T-helper 1 cell (primary cell): Measurements from ENCODE around the gene LMOD1.
"Not testable (repeated sequence)": the region's sequence is repeated elsewhere in the genome, so short reads cannot be mapped to it uniquely, and the experiment has no call there.

Source experiments
- DNase-seq, 5 donors: peaks; one replicate each; pipeline ENCODE4 v3.0.0-alpha.2; 2012 to 2020

LMOD1 gene

DNA sequence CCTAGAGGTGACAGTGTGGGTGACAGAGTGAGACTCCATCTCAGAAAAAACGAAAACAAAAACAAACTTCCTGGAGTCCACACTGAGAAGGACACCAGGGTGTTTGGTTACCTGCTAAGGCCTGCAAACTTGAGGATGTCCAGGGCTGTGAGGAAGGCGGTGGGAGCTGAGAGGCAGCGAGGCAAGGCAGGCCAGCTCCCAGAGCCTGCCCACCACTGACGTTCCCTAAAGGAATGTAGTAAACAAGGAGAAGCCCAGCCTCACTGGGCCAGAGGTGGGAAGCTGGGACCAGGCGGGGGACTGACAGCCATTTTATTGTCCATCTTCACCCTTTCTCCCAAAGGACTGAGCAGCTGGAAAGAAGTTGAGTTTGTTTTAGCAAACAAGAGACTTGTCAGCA is 33.5 kb downstream of the LMOD1 start:
- no peak for DNase-seq

GRCh38 chr1:201911826-201912571 is 34.3 kb downstream of the LMOD1 start:
- no peak for DNase-seq

DNA sequence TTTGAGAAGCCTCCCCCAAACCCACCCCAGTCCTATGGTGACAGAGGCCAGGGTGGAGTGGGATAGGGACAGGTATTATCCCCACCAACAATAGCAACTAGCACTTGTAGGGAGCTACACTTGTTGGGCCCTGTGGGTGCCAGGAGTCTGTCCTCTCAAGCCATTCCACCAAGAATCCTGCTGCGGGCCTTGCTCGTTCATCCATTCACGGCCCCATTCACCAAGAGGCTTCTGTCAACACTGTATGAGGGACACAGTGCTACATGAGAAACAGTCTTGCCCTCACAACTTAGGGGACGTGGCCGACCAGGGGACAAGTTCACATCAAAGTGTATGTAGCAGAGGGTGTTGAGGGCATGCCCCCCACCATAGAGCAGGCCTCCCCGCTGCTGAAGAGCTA is 38.7 kb downstream of the LMOD1 start:
- DNase-seq, result no peak

GRCh38 chr1:201906336-201906735 is 40.0 kb downstream of the LMOD1 start:
- DNase-seq, result no peak

DNA sequence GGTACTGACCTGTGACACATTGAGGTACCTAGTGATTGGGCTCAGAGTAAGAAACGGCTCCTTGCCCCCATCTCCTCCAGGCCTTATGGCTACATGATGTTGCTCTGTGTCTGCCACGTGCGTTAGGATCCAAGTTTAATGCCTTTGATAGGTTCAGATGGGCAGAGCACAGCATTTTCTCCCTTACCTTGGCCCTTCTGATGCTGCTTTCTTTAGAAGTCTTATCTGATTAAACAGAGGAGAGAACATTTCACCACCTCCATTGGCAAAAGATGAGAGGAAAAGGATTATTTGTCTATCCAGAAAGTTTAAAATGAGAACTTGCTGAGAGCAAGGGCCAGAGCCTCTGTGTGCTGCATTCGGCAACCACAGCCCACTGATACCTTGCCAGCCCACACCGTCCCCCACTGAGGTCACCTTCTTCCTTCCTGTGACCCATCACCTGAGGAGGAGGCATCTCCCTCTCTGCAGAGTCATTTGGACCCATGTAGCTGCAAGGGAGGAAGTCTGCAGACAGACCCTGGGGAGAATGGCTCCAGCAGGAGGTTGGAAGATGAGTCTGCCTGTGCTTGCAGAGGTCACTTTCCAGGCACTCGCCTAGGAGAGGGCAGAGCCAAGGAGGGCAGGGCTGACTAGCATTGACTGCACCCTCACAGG is 41.0 kb downstream of the LMOD1 start:
- DNase-seq, result no peak

DNA sequence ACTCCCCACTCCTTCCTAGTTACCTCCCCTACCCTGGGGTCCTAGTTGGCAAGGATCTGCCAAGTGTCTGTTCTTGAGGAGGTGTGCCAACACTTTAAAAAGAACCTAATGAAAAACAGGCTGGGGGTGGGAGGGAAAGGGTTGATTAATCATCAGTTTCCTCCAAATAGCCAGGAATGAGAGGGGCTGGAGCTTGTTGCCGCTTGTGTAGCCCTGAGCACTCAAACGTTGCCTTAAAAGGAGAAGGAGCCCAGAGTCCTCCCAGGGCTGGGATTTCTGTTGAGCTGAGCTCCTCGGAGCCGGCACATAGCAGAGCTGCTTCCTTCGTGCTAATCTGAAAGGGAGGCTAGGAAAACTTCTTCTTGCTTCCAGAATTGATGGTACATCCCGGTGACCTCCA is 41.8 kb downstream of the LMOD1 start:
- no peak for DNase-seq

- no peak for DNase-seq
Measured at GRCh38 chr1:201903135-201903534, 43.2 kb downstream of the LMOD1 start.

DNA sequence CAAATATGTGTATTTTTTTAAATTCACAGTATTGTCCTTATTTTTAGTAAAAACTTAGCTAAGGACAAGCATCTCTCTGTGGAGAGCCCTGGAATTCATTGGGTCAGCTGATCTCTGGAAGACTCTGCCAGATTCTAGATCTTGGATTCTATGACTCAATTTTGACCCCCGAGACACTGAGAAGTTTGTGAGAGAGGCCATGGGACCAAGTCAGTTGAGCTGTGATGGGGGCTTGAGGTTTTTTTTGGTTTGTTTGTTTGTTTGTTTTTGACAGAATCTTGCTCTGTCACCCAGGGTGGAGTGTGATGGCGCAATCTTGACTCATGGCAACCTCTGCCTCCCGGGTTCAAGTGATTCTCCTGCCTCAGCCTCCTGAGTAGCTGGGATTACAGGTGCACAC is 44.1 kb downstream of the LMOD1 start:
- DNase-seq, result no peak

- not testable (repeated sequence) for DNase-seq
Measured at GRCh38 chr1:201901036-201901435, 45.3 kb downstream of the LMOD1 start.

GRCh38 chr1:201900476-201900875 is 45.9 kb downstream of the LMOD1 start:
- DNase-seq, result no peak

DNA sequence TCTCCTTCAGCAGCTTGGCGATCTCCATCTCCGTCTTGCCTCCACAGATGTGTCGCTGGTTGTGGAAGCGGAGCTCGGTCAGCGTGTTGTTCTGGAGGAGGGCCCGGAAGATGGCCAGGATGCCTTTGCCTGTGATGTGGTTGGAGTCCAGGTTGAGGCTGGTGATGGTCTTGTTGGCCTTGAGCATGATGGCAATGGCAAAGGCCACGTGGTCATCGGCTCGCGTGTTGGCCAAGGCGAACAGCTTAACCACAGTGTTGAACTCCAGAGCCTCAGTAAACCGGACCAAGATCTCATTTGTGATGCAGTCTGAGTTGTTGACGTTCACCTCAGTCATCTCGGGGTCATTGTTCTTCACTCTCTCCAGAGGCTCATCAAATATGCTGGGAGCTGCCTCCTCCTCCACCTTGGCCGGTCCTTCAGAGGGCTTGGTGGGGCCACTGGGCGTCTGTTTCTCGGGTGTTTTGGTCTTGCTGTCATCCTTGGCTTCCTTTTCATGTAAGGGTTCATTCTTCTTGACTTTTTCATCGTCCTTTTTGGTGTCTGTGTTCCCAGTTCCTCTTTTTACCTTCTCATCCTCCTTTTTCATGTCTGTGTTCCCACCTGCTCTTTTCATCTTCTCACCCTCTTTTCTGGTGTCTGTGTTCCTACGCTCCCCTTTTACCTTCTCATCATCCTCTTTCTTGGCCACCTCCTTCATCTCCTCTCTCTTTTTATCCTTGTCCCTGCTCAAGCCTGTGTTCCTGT is 46.5 kb downstream of the LMOD1 start:
- no peak for DNase-seq

DNA sequence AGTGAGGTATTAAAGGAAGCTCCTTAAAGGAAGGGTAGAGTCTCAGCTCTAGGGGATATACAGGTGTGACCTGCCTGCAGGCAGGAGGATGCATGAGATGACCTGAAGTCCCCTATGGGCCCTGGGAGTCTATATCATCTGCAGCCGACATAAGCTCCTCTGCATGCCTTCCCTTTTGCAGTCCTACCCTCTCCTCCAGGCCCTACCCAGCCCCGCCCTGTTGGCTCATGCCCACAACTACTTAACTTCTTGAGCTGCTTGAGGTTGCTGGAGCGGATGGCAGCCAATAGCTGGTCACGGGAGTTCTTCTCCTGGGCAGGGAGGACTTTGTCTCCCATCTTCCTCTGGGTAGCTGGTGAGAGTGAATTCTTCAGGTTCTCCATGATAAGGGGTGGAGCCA is 47.4 kb downstream of the LMOD1 start:
- DNase-seq, result no peak

- DNase-seq, result no peak
Measured at GRCh38 chr1:201898240-201898894, 48.0 kb downstream of the LMOD1 start.

GRCh38 chr1:201896951-201897391 is 49.4 kb downstream of the LMOD1 start:
- no peak for DNase-seq

DNA sequence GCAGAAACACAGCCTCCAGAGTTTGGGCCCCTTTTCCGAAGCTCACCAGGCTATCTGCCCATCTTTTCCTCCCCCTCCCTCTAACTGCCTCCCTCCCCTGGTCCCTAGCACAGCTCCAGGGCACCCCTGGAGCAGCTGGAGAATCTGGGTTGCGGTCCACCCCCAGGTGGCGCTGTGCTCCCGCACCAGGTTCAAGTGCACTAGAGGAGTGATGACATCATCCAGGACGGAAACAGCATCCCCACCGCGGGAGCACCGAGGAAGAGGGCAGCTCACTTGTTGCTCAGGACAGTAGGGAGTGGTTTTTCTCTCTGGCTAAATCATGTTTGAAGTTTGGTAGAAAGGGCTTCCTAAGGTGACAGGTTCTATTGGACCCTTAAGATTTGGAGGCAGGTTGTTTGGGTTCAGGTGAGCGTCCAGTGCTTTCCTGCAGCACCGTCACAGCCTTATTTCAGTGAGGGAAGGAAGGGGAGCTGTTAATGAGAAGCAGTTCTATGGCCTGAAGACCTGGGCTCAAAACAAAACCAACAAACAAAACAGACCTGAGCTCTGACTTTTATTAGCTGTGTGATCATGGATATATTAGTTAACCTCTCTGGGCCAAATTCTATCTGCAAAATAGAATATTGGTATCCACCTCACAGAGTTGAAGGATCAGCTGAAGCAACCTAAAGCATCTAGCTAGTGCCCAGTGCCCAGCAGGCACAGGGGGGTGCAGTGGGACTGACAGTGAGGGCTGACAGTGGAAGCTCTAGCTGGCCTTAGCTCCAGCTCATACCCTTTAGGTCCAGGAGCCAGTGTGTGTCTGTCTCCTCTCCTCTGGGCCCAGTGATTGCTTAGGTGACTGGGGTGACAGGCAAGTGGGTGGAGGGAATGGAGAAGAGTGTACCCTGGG is 50.2 kb downstream of the LMOD1 start:
- peak; percentile 53 to 84 (median 65) for DNase-seq

- DNase-seq, result no peak
Measured at GRCh38 chr1:201895120-201895665, 51.2 kb downstream of the LMOD1 start.

GRCh38 chr1:201894343-201895119 is 51.8 kb downstream of the LMOD1 start:
- no peak for DNase-seq

- DNase-seq, result no peak
Measured at GRCh38 chr1:201893431-201893830, 52.9 kb downstream of the LMOD1 start.

- no peak for DNase-seq
Measured at GRCh38 chr1:201892211-201892610, 54.1 kb downstream of the LMOD1 start.

DNA sequence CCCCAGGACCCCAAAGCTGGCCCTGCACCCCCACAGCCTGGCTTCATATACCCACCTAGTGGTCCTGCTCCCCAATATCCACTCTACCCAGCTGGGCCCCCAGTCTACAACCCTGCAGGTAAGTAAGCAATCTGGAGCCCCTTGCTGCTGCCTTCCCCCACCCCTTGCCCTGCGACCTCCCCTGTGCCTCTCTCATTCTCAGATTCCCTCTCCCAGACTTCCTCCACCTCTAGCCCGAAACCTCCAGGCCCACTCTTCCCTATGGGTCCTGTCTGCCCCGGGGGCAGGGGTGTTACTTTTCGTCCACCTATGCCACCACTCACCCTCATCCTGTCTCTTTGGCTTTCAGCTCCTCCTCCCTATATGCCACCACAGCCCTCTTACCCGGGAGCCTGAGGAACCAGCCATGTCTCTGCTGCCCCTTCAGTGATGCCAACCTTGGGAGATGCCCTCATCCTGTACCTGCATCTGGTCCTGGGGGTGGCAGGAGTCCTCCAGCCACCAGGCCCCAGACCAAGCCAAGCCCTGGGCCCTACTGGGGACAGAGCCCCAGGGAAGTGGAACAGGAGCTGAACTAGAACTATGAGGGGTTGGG is 54.8 kb downstream of the LMOD1 start:
- DNase-seq, result no peak
